GM12875 (cell line): Measurements from ENCODE around the gene SCARB1.

Source experiments
- H3K4me3 ChIP-seq: one replicate; pipeline ENCODE4 v1.5.1; 2011; ENCODE audit warnings: low read depth, low read length, control low read depth
- CTCF ChIP-seq: IDR thresholded peaks from 2 replicates; pipeline ENCODE4 v1.5.1; 2011; ENCODE audit warnings: low read depth, mild to moderate bottlenecking, control low read depth, inconsistent platforms, low read length, moderate library complexity, borderline replicate concordance; ENCODE audit not compliant: insufficient read depth

SCARB1 gene

GRCh38 chr12:124760560-124760959 lies 103.1 kb downstream of the SCARB1 start:
- no peak for TF ChIP-seq CTCF
- H3K4me3 ChIP-seq: no peak overlapping the region

DNA sequence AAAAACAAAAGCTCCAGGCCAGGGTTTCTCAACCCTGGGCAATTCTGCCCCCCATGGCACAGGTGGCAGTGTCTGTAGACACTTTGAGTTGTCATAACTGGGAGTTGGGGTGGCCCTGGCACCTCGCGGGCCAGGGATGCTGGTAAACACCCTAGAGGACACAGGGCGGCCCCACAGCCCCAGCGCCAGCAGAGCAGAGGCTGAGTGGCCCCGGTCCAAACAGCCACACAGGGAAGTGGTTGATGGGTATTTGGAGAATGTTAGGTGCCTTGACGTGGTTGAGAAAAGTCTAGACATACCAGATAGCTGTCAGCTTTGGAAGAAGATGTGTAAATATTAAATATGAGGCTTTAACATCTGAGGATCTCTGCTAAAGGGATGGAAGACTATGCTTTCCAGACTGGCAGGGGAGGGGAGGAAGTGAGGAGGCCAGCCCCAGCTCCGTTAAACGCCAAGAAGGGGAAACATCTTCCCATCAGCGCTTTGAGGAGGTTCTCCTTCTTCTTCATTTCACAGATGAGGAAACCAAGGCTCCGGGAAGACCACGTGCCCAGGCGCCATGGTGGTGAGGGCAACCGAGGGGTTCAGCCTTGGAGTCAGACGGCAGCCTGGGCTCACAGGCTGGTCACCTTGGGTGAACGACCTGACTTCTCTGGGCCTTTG lies 103.7 kb downstream of the SCARB1 start:
- no peak overlapping the region for H3K4me3 ChIP-seq
- TF ChIP-seq CTCF: no peak

DNA sequence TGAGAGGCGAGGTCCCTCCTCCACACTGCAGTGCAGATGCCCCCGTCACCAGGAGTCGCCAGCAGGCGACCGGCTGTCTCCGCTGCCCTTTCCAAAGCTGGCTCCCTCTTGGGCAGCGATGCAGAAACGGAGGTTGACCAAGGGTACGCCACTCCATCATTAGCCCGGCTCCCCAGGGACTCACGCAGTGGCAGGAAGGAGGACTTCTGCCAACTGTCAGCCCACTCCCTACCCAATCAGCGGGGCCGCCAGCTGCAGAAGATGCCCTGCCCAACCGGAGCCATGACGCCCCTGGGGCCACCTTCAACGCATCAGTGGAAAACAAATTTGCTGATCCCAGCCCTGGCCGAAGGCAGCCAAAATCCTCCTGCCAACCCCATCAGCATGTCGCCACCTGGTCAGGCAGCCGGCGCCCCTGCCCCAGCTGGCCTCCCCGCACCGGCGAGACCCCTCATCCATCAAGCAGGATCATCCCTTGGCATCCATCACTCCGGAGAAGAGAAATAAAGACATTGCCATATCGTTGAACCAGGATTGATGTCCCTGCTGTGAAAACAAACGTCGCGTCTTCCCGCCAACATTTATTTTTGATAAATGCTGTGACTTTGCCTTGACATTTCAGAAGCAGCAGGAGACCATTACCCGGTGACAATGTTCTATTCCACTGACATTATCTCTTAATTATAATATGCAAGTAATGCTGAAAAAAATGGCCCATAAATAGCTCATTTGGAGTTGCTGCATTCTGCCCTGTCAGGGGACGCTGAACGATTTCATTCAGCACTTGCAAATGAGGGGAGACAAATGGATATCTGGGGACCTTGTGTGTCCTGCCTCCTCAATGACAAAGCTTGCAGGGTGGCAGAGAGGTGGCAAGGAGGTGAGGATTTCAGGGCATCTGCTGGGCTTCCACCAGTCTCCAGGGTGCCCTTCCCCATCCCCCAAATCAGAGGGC lies 105.1 kb downstream of the SCARB1 start:
- TF ChIP-seq CTCF: no peak
- H3K4me3 ChIP-seq: no peak overlapping the region

DNA sequence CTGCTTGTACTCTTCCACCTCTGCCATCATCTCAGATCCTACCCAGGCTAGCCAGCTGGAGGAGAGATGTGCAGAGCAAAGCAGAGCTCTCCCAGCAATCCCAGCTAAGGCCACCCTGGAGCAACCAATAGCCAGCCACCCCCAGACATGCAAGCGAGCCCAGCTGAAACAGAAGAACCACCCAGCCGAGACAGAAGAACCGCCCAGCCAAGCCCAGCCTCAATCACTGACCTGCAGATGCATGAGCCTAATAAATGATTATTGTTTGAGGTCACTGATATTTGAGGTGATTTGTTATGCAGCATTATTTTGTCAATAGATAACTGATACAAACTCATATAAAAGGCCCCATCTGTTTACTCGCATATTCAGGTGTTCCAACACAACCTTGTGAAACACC lies 106.3 kb downstream of the SCARB1 start:
- no peak overlapping the region for H3K4me3 ChIP-seq
- TF ChIP-seq CTCF: no peak

DNA sequence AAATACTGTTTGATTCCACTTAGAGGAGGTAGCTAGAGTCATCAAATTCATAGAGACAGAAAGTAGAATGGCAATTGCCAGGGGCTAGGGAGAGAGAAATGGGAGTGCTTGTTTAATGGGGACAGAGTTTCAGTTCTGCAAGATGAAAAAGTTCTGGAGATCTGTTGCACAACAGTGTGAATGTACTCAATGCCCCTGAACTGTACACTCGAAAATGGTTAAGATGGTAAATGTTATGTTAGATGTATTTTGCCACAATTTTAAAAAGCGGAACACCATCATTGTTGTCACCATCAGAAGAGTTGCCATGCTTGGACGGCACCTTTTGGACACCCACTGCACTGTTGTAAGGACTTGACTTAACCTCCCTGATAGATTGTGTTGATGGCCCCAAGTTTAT lies 106.9 kb downstream of the SCARB1 start:
- H3K4me3 ChIP-seq: no peak overlapping the region
- TF ChIP-seq CTCF: no peak

GRCh38 chr12:124756166-124756565 lies 107.5 kb downstream of the SCARB1 start:
- TF ChIP-seq CTCF: no peak
- no peak overlapping the region for H3K4me3 ChIP-seq

GRCh38 chr12:124755801-124756148 lies 107.9 kb downstream of the SCARB1 start:
- no peak overlapping the region for H3K4me3 ChIP-seq
- TF ChIP-seq CTCF: no peak
